Astrocyte (in vitro differentiated cells and primary cell): ENCODE data around the gene IFI44. TPM values are rescaled to one million over a fixed set of nuclear protein-coding genes. Genes with fewer than 3 reads are reported as not detected.

Source experiments
- DNase-seq: peaks from one replicate; pipeline ENCODE4 v3.0.0-alpha.2; 2010; ENCODE audit warnings: low read depth
- FAIRE-seq: peaks from 2 replicates; lab custom pipeline; 2011; peaks lifted over from hg19 to GRCh38; lab: Jason Lieb, UNC
- H2AFZ ChIP-seq: 2 replicates; pipeline ENCODE4 v1.6.0; 2012; ENCODE audit warnings: low read depth, low read length, inconsistent platforms
- H3K27ac ChIP-seq: 2 replicates; pipeline ENCODE4 v1.5.1; 2011; ENCODE audit warnings: low read depth, low read length, inconsistent platforms
- H3K27me3 ChIP-seq: 2 replicates; pipeline ENCODE4 v1.6.0; 2011; ENCODE audit warnings: low read length, inconsistent platforms; ENCODE audit not compliant: insufficient read depth
- H3K36me3 ChIP-seq: 2 replicates; pipeline ENCODE4 v1.5.1; 2011; ENCODE audit warnings: low read length, inconsistent platforms; ENCODE audit not compliant: insufficient read depth
- H3K4me1 ChIP-seq: 2 replicates; pipeline ENCODE4 v1.5.1; 2011; ENCODE audit warnings: low read length, inconsistent platforms; ENCODE audit not compliant: insufficient read depth
- H3K4me2 ChIP-seq: 2 replicates; pipeline ENCODE4 v1.6.0; 2012; ENCODE audit warnings: low read length, inconsistent platforms
- H3K4me3 ChIP-seq: 2 replicates; pipeline ENCODE4 v1.5.1; 2011; ENCODE audit warnings: low read depth, mild to moderate bottlenecking, low read length, inconsistent platforms; ENCODE audit not compliant: insufficient read depth
- H3K79me2 ChIP-seq: 2 replicates; pipeline ENCODE4 v1.6.0; 2012; ENCODE audit warnings: mild to moderate bottlenecking, low read length, inconsistent platforms; ENCODE audit not compliant: insufficient read depth
- H3K9ac ChIP-seq: 2 replicates; pipeline ENCODE4 v1.6.0; 2012; ENCODE audit warnings: mild to moderate bottlenecking, low read length, inconsistent platforms
- H3K9me3 ChIP-seq: 2 replicates; pipeline ENCODE4 v1.5.1; 2012; ENCODE audit warnings: low read depth, mild to moderate bottlenecking, low read length, inconsistent platforms; ENCODE audit not compliant: insufficient read depth
- H4K20me1 ChIP-seq: 2 replicates; pipeline ENCODE4 v1.6.0; 2012; ENCODE audit warnings: low read length, inconsistent platforms; ENCODE audit not compliant: insufficient read depth
- H3K27ac Mint-ChIP-seq: one replicate; pipeline ENCODE4 v1.8.0; 2021; ENCODE audit warnings: mild to moderate bottlenecking, mixed read lengths; ENCODE audit not compliant: unreplicated experiment
- H3K27me3 Mint-ChIP-seq: one replicate; pipeline ENCODE4 v1.8.0; 2021; ENCODE audit warnings: low read depth, mixed read lengths; ENCODE audit not compliant: unreplicated experiment
- H3K36me3 Mint-ChIP-seq: one replicate; pipeline ENCODE4 v1.8.0; 2021; ENCODE audit warnings: low read depth, mixed read lengths; ENCODE audit not compliant: unreplicated experiment
- H3K4me1 Mint-ChIP-seq: one replicate; pipeline ENCODE4 v1.8.0; 2021; ENCODE audit warnings: low read depth, mixed read lengths; ENCODE audit not compliant: unreplicated experiment
- H3K4me3 Mint-ChIP-seq: one replicate; pipeline ENCODE4 v1.8.0; 2021; ENCODE audit warnings: mild to moderate bottlenecking, moderate library complexity, mixed read lengths; ENCODE audit not compliant: unreplicated experiment
- H3K9me3 Mint-ChIP-seq: one replicate; pipeline ENCODE4 v1.8.0; 2021; ENCODE audit warnings: mild to moderate bottlenecking, mixed read lengths; ENCODE audit not compliant: unreplicated experiment
- EZH2 ChIP-seq: IDR thresholded peaks from 2 replicates; pipeline ENCODE4 v1.6.1; 2012; ENCODE audit warnings: mild to moderate bottlenecking, low read length, inconsistent platforms; ENCODE audit not compliant: insufficient read depth
- total RNA-seq: library from RNA; stranded (reverse); gene quantifications from 2 replicates; pipeline ENCODE4 v1.2.1, GENCODE V29; 2021
- TF ChIP-seq, protein P1 (sequence below): IDR thresholded peaks from 2 replicates; pipeline ENCODE4 v1.5.1; 2011; ENCODE audit warnings: low read depth, mild to moderate bottlenecking, inconsistent platforms, low read length, moderate library complexity; ENCODE audit not compliant: insufficient read depth

IFI44 gene
- total RNA-seq, 1 donor from 2014 or later: 144 TPM

- no peaks in the 10 kb centered on the region for H3K9me3 ChIP-seq
Measured at GRCh38 chr1:78676993-78677392, 27.4 kb downstream of the IFI44 start.

GRCh38 chr1:78677788-78678187, 28.2 kb downstream of the IFI44 start:
- Histone ChIP-seq H3K27me3 (no peaks in the 10 kb centered on the region), H3K4me2 (no peak overlapping the region), H3K4me3 (no peak overlapping the region), H3K36me3 (no peaks in the 10 kb centered on the region), H3K79me2 (no peaks in the 10 kb centered on the region), H4K20me1 (no peaks in the 10 kb centered on the region), H3K27ac (no peak overlapping the region), H3K4me1 (no peaks in the 10 kb centered on the region), H3K9me3 (no peaks in the 10 kb centered on the region), H2AFZ (no peak overlapping the region), H3K9ac (no peak overlapping the region)
- Mint-ChIP-seq H3K4me3 (peak overlapping the region; percentile 23), H3K27me3 (no peaks in the 10 kb centered on the region), H3K4me1 (peaks cover 7% of the 10 kb centered on the region), H3K9me3 (peaks cover 4% of the 10 kb centered on the region), H3K36me3 (peaks cover 7% of the 10 kb centered on the region), H3K27ac (no peak overlapping the region)
- FAIRE-seq (peak; percentile 20), DNase-seq (no peak)
- TF ChIP-seq EZH2: no peak

More at GRCh38 chr1:78676993-78677392, 27.4 kb downstream of the IFI44 start:
- Mint-ChIP-seq H3K27me3 (no peaks in the 10 kb centered on the region), H3K27ac (no peak overlapping the region), H3K4me1 (peaks cover 7% of the 10 kb centered on the region), H3K36me3 (peaks cover 7% of the 10 kb centered on the region), H3K9me3 (peaks cover 4% of the 10 kb centered on the region), H3K4me3 (no peak overlapping the region)
- Histone ChIP-seq H3K27me3 (no peaks in the 10 kb centered on the region), H3K27ac (no peak overlapping the region), H3K9ac (no peak overlapping the region), H3K4me1 (no peaks in the 10 kb centered on the region), H3K36me3 (no peaks in the 10 kb centered on the region), H3K79me2 (no peaks in the 10 kb centered on the region), H4K20me1 (no peaks in the 10 kb centered on the region), H3K4me2 (no peak overlapping the region), H2AFZ (no peak overlapping the region), H3K4me3 (no peak overlapping the region)
- no peak for TF ChIP-seq EZH2
- TF ChIP-seq, protein P1, sequence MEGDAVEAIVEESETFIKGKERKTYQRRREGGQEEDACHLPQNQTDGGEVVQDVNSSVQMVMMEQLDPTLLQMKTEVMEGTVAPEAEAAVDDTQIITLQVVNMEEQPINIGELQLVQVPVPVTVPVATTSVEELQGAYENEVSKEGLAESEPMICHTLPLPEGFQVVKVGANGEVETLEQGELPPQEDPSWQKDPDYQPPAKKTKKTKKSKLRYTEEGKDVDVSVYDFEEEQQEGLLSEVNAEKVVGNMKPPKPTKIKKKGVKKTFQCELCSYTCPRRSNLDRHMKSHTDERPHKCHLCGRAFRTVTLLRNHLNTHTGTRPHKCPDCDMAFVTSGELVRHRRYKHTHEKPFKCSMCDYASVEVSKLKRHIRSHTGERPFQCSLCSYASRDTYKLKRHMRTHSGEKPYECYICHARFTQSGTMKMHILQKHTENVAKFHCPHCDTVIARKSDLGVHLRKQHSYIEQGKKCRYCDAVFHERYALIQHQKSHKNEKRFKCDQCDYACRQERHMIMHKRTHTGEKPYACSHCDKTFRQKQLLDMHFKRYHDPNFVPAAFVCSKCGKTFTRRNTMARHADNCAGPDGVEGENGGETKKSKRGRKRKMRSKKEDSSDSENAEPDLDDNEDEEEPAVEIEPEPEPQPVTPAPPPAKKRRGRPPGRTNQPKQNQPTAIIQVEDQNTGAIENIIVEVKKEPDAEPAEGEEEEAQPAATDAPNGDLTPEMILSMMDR: no peak
- DNase-seq (no peak), FAIRE-seq (no peak)

GRCh38 chr1:78678324-78678723, 28.7 kb downstream of the IFI44 start:
- Histone ChIP-seq H3K4me3 (no peak overlapping the region), H3K27me3 (no peaks in the 10 kb centered on the region), H4K20me1 (no peaks in the 10 kb centered on the region), H3K4me1 (no peaks in the 10 kb centered on the region), H3K27ac (no peak overlapping the region), H2AFZ (no peak overlapping the region), H3K36me3 (no peaks in the 10 kb centered on the region), H3K79me2 (no peaks in the 10 kb centered on the region), H3K9me3 (no peaks in the 10 kb centered on the region), H3K4me2 (no peak overlapping the region), H3K9ac (no peak overlapping the region)
- Mint-ChIP-seq H3K4me1 (peaks cover 7% of the 10 kb centered on the region), H3K36me3 (peaks cover 4% of the 10 kb centered on the region), H3K9me3 (peaks cover 4% of the 10 kb centered on the region), H3K27me3 (no peaks in the 10 kb centered on the region), H3K27ac (no peak overlapping the region), H3K4me3 (no peak overlapping the region)
- DNase-seq: no peak
- FAIRE-seq: no peak
- TF ChIP-seq, protein P1: no peak
- no peak for TF ChIP-seq EZH2
